COLO668 (cell line): ENCODE measurements around the gene NAGPA.

Source experiments
- DNase-seq: peaks from one replicate; lab custom pipeline; 2025; ENCODE audit not compliant: unreplicated experiment; lab: John Stamatoyannopoulos, UW

Gene NAGPA

GRCh38 chr16:4976611-4977145, 57.1 kb downstream of the NAGPA start:
- DNase-seq = peak; percentile 61

GRCh38 chr16:4976079-4976478, 57.7 kb downstream of the NAGPA start:
- no peak for DNase-seq
